ENCODE results near the gene KAZN.

DNA sequence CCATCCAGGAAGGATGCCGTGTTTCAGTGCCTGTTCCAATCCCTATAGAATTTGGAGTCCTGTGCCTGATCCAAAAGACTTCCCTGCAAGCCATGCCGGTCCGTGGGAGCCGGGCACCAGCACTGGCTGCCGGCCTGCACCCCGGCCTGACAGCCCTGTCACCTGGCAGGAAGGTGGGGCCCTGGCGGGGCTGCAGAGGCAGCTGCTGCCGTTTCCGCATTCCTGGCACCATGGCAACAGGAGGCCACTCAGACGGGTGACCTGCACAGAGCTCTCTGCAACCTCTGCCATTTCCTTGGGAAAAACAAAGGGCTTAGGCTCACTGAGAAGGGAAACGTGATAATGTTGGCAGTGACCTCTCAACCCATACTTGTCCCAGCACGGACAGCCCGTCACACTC lies 491.9 kb downstream of the KAZN start:
- TF ChIP-seq OSR1 (CRISPR knock-in tag; IDR thresholded peaks at IDR 0.05) = no peak
- TF ChIP-seq ISL1 (CRISPR knock-in tag; IDR thresholded peaks at IDR 0.05) = no peak
- no peak for TF ChIP-seq ESRRG (CRISPR knock-in tag; IDR thresholded peaks at IDR 0.05)
- TF ChIP-seq, protein P1, sequence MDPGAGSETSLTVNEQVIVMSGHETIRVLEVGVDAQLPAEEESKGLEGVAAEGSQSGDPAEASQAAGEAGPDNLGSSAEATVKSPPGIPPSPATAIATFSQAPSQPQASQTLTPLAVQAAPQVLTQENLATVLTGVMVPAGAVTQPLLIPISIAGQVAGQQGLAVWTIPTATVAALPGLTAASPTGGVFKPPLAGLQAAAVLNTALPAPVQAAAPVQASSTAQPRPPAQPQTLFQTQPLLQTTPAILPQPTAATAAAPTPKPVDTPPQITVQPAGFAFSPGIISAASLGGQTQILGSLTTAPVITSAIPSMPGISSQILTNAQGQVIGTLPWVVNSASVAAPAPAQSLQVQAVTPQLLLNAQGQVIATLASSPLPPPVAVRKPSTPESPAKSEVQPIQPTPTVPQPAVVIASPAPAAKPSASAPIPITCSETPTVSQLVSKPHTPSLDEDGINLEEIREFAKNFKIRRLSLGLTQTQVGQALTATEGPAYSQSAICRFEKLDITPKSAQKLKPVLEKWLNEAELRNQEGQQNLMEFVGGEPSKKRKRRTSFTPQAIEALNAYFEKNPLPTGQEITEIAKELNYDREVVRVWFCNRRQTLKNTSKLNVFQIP (CRISPR knock-in tag; IDR thresholded peaks at IDR 0.05; ENCODE audit: borderline replicate concordance, low read depth) = no peak
- no peak for TF ChIP-seq ZFP3 (CRISPR knock-in tag; IDR thresholded peaks at IDR 0.05)
- no peak for TF ChIP-seq ZNF70 (CRISPR knock-in tag; IDR thresholded peaks at IDR 0.05)
